ENCODE results near the gene UNC5C. TPM values are rescaled to one million over a fixed set of nuclear protein-coding genes. Genes with fewer than 3 reads are reported as not detected.

The UNC5C gene
- total RNA-seq, 2 experiments from 2014 or later = not detected

DNA sequence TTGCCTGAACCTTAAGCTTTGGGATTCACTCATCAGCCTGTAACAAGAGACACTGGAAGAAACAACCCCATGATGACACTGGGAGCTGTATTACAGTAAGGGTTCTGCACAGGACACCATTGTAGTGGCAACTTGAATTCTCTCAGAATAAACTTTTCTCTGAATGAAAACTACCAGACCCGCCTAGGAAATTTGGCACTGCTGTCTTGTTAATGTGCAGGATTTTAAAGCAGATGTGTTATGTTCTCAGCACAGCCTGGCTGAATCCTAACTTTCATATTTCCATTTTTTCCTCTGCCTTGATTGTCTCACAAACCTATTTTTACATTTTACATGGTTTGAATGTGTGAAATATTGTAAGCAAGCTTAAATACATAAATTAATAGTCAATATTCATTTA lies 253.6 kb downstream of the UNC5C start:
- H3K27me3 Mint-ChIP-seq = no peaks in the 10 kb centered on the region
- intact Hi-C loops (cut with micrococcal nuclease) = no loop called here
- POLR2A ChIA-PET = no interaction called here
- no peak overlapping the region for H3K27ac Mint-ChIP-seq
- peaks cover 22% of the 10 kb centered on the region for H3K4me1 Mint-ChIP-seq (ENCODE audit: low read depth)
- no peaks in the 10 kb centered on the region for H3K36me3 Mint-ChIP-seq (ENCODE audit: low read depth)
- H3K4me3 Mint-ChIP-seq = no peak overlapping the region
- H3K9me3 Mint-ChIP-seq = peaks cover 5% of the 10 kb centered on the region
- ATAC-seq = no peak
- no peak for DNase-seq
- CTCF ChIA-PET = interaction anchor here (0.6 kb wide), 1 partner anchor 180 kb away, joined by 3 read pairs; no protein-coding TSS in a partner anchor
- TF ChIP-seq, protein P1, sequence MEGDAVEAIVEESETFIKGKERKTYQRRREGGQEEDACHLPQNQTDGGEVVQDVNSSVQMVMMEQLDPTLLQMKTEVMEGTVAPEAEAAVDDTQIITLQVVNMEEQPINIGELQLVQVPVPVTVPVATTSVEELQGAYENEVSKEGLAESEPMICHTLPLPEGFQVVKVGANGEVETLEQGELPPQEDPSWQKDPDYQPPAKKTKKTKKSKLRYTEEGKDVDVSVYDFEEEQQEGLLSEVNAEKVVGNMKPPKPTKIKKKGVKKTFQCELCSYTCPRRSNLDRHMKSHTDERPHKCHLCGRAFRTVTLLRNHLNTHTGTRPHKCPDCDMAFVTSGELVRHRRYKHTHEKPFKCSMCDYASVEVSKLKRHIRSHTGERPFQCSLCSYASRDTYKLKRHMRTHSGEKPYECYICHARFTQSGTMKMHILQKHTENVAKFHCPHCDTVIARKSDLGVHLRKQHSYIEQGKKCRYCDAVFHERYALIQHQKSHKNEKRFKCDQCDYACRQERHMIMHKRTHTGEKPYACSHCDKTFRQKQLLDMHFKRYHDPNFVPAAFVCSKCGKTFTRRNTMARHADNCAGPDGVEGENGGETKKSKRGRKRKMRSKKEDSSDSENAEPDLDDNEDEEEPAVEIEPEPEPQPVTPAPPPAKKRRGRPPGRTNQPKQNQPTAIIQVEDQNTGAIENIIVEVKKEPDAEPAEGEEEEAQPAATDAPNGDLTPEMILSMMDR (IDR thresholded peaks at IDR 0.05) = no peak

DNA sequence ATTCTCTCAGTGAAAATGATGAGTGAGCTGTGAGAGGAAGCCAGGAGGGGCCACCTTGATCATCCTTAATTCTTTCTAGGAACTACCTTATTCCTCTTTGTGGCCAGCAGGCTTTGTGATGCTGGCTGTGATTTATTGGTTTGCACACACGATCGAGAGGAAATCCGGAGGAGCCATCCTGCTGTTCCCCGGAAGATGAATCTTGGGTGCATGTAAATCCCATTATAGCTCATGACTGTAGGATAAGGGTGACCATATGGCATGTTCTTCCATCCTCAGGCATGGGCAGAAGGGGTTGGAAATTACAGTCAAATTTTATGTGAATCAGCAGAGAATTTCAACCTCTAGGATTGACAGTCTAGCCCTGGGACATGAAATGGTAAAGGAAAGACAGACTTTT lies 254.5 kb downstream of the UNC5C start:
- Mint-ChIP-seq H3K9me3 (peaks cover 2% of the 10 kb centered on the region), H3K27ac (no peak overlapping the region), H3K36me3 (ENCODE audit: low read depth) (no peaks in the 10 kb centered on the region), H3K4me3 (no peak overlapping the region), H3K27me3 (no peaks in the 10 kb centered on the region), H3K4me1 (ENCODE audit: low read depth) (peaks cover 22% of the 10 kb centered on the region)
- TF ChIP-seq, protein P1 (IDR thresholded peaks at IDR 0.05) = no peak
- intact Hi-C loops (cut with micrococcal nuclease) = no loop called here
- CTCF ChIA-PET = no interaction called here
- DNase-seq (no peak), ATAC-seq (no peak)
- POLR2A ChIA-PET = no interaction called here

DNA sequence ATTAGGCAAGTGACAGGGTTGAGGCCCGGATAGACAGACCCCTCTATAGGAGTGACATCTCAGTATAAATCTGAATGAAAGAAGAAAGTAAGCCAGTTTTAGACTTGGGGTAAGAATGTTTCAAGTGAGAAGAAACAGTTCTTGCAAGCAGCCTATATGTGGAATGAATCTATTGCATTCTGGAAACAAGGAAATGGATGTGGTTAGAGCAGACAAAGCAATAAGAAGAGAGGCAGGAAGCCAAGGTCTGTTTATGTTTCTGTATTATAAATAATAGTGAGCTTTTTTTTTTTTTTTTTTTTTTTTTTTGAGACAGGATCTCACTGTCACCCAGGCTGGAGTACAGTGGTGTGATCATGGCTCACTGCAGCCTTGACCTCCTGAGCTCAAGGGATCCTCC lies 255.8 kb downstream of the UNC5C start:
- TF ChIP-seq, protein P1 (IDR thresholded peaks at IDR 0.05) = no peak
- H3K36me3 Mint-ChIP-seq (ENCODE audit: low read depth) = no peaks in the 10 kb centered on the region
- DNase-seq = no peak
- no peak for ATAC-seq
- no peak overlapping the region for H3K4me3 Mint-ChIP-seq
- peaks cover 25% of the 10 kb centered on the region for H3K4me1 Mint-ChIP-seq (ENCODE audit: low read depth)
- POLR2A ChIA-PET = interaction anchor here (0.6 kb wide), 1 partner anchor 404 kb away, joined by 3 read pairs; no protein-coding TSS in a partner anchor
- no peaks in the 10 kb centered on the region for H3K27me3 Mint-ChIP-seq
- H3K9me3 Mint-ChIP-seq = no peaks in the 10 kb centered on the region
- CTCF ChIA-PET = no interaction called here
- intact Hi-C loops (cut with micrococcal nuclease) = no loop called here
- no peak overlapping the region for H3K27ac Mint-ChIP-seq

DNA sequence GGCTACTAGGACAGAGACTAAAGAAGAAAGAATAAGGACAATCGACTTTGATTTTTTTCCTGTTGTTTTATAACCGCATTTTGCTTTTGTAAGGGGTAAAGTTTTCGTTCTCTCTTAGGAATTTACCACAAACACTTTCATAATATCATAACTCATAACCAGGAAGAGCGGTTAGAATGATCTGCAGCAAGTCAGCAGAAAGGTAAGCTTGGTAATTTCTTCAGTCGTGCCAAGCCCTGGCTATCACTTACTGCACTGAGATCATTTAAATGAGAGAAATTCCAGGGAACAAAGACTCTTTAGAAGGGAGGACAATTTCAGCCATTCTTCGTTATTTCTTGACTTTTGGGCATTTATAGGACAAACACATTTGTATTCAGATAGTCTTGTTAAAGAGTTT lies 258.1 kb downstream of the UNC5C start:
- H3K36me3 Mint-ChIP-seq (ENCODE audit: low read depth) = no peaks in the 10 kb centered on the region
- no peak overlapping the region for H3K4me3 Mint-ChIP-seq
- H3K9me3 Mint-ChIP-seq = no peaks in the 10 kb centered on the region
- CTCF ChIA-PET = interaction anchor here (0.8 kb wide), 1 partner anchor 134 kb away, joined by 3 read pairs; no protein-coding TSS in a partner anchor
- POLR2A ChIA-PET = no interaction called here
- DNase-seq = no peak
- H3K27ac Mint-ChIP-seq = no peak overlapping the region
- intact Hi-C loops (cut with micrococcal nuclease) = no loop called here
- H3K27me3 Mint-ChIP-seq = no peaks in the 10 kb centered on the region
- no peak for ATAC-seq
- TF ChIP-seq, protein P1 (IDR thresholded peaks at IDR 0.05) = no peak
- peaks cover 25% of the 10 kb centered on the region for H3K4me1 Mint-ChIP-seq (ENCODE audit: low read depth)

DNA sequence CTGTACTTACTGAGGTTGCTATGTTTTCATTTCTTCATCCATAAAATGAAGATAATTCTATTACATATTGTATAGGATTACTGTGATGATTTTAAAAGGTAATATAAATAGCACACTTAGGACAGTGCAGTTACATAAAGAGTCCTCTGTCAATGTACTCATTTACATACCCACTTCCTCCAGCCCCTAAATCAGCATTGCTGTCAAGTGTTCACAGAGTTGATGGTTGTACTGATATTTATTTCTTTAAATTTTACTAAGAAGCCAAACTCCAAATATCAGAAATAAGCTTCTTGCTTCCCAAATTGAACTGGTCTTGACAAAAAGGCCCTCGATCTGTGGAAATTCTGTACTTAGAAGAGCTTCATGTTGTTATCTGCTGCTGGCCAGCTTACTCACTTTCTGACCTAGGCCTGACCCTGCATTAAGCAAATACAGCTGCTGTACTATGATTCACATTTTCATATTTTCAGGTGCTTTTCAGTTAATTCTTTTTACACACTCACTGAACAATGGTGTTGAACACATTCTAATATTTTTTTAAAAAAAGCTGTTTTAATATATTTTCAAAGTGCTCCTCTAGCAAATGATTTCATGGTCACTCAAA lies 259.6 kb downstream of the UNC5C start:
- no peak for DNase-seq
- ATAC-seq = no peak
- no peaks in the 10 kb centered on the region for H3K9me3 Mint-ChIP-seq
- intact Hi-C loops (cut with micrococcal nuclease) = no loop called here
- ChIA-PET POLR2A (no interaction called here), CTCF (no interaction called here)
- no peak overlapping the region for H3K27ac Mint-ChIP-seq
- H3K4me3 Mint-ChIP-seq = no peak overlapping the region
- H3K4me1 Mint-ChIP-seq (ENCODE audit: low read depth) = peaks cover 25% of the 10 kb centered on the region
- no peaks in the 10 kb centered on the region for H3K36me3 Mint-ChIP-seq (ENCODE audit: low read depth)
- H3K27me3 Mint-ChIP-seq = no peaks in the 10 kb centered on the region
- TF ChIP-seq, protein P1 (IDR thresholded peaks at IDR 0.05) = no peak

Measured in activated CD8-positive, alpha-beta T cell treated with anti-CD3 and anti-CD28 coated beads for 36 hours (primary cell).